B cell (primary cell): Measurements from ENCODE around the gene PHF21A.

Experiments used
- CTCF ChIP-seq: fragments of 200-600 bp; IDR thresholded peaks from one replicate; pipeline ENCODE4 v1.8.0; 2022; ENCODE audit warnings: antibody characterized with exemption, mild to moderate bottlenecking
- EZH2 ChIP-seq: IDR thresholded peaks from 2 replicates; pipeline ENCODE4 v1.6.1; 2012; ENCODE audit warnings: borderline replicate concordance, low read depth, mild to moderate bottlenecking, moderate library complexity, low read length; ENCODE audit not compliant: insufficient read depth, poor library complexity, severe bottlenecking

GRCh38 chr11:46144741-46145140 is 23.5 kb upstream of the PHF21A start:
- no peak for TF ChIP-seq CTCF
- no peak for TF ChIP-seq EZH2
